ENCODE measurements around the gene THOC5.
"Not testable (repeated sequence)": the region's sequence is repeated elsewhere in the genome, so short reads cannot be mapped to it uniquely, and the experiment has no call there.

THOC5 gene

GRCh38 chr22:29503811-29504372, 49.7 kb downstream of the THOC5 start:
- H3K27me3 ChIP-seq (ENCODE audit: low read length), result no peaks in the 10 kb centered on the region
- H3K36me3 ChIP-seq (ENCODE audit: low read length), result peaks cover 4% of the 10 kb centered on the region; the same call in 1 of the 2 replicates
- no peaks in the 10 kb centered on the region for H3K9me3 ChIP-seq (ENCODE audit: insufficient read depth, low read length)
- no peaks in the 10 kb centered on the region for H3K79me2 ChIP-seq (ENCODE audit: insufficient read depth, low read length)
- H4K20me1 ChIP-seq (ENCODE audit: low read depth, low read length), result no peaks in the 10 kb centered on the region
- H3K27ac ChIP-seq (ENCODE audit: low read depth, low read length), result no peak overlapping the region
- no peak overlapping the region for H3K4me3 ChIP-seq (ENCODE audit: insufficient read depth, low read length, poor library complexity, severe bottlenecking)
- TF ChIP-seq EZH2phosphoT487 (conservative IDR thresholded peaks at IDR 0.05; ENCODE audit: low read length), result no peak
- H3K4me2 ChIP-seq (ENCODE audit: low read depth, low read length, poor library complexity, severe bottlenecking), result no peak overlapping the region
- no peaks in the 10 kb centered on the region for H3K9me2 ChIP-seq (replicated peaks; ENCODE audit: insufficient read depth, low read length)
- H2AFZ ChIP-seq (ENCODE audit: low read depth, low read length, severe bottlenecking), result no peak overlapping the region
- H3F3A ChIP-seq (ENCODE audit: insufficient read depth), result no peaks in the 10 kb centered on the region
- H3K9ac ChIP-seq (ENCODE audit: low read length), result no peak overlapping the region

GRCh38 chr22:29499852-29500251, 53.7 kb downstream of the THOC5 start:
- TF ChIP-seq CTCF (IDR thresholded peaks at IDR 0.05; ENCODE audit: insufficient read depth, low read length, poor library complexity, severe bottlenecking), result no peak
- no peak for TF ChIP-seq EZH2phosphoT487 (conservative IDR thresholded peaks at IDR 0.05; ENCODE audit: low read length)
- no peak overlapping the region for H3K4me3 ChIP-seq (ENCODE audit: insufficient read depth, low read length, poor library complexity, severe bottlenecking)
- H2AFZ ChIP-seq (ENCODE audit: low read depth, low read length, severe bottlenecking), result no peak overlapping the region
- no peaks in the 10 kb centered on the region for H3K9me3 ChIP-seq (ENCODE audit: insufficient read depth, low read length)
- H3K36me3 ChIP-seq (ENCODE audit: low read length), result no peaks in the 10 kb centered on the region
- H3K4me2 ChIP-seq (ENCODE audit: low read depth, low read length, poor library complexity, severe bottlenecking), result no peak overlapping the region
- H3K27ac ChIP-seq (ENCODE audit: low read depth, low read length), result no peak overlapping the region
- H3F3A ChIP-seq (ENCODE audit: insufficient read depth), result no peaks in the 10 kb centered on the region
- H3K9me2 ChIP-seq (replicated peaks; ENCODE audit: insufficient read depth, low read length), result no peaks in the 10 kb centered on the region
- H3K9ac ChIP-seq (ENCODE audit: low read length), result no peak overlapping the region
- H4K20me1 ChIP-seq (ENCODE audit: low read depth, low read length), result no peaks in the 10 kb centered on the region
- no peaks in the 10 kb centered on the region for H3K27me3 ChIP-seq (ENCODE audit: low read length)
- H3K79me2 ChIP-seq (ENCODE audit: insufficient read depth, low read length), result no peaks in the 10 kb centered on the region

- TF ChIP-seq EZH2phosphoT487 (conservative IDR thresholded peaks at IDR 0.05; ENCODE audit: low read length) (no peak), CTCF (IDR thresholded peaks at IDR 0.05; ENCODE audit: insufficient read depth, low read length, poor library complexity, severe bottlenecking) (no peak)
- no peaks in the 10 kb centered on the region for H3K79me2 ChIP-seq (ENCODE audit: insufficient read depth, low read length)
- H2AFZ ChIP-seq (ENCODE audit: low read depth, low read length, severe bottlenecking), result no peak overlapping the region
- no peak overlapping the region for H3K27ac ChIP-seq (ENCODE audit: low read depth, low read length)
- no peak overlapping the region for H3K9ac ChIP-seq (ENCODE audit: low read length)
- H3K27me3 ChIP-seq (ENCODE audit: low read length), result no peaks in the 10 kb centered on the region
- no peaks in the 10 kb centered on the region for H3K9me2 ChIP-seq (replicated peaks; ENCODE audit: insufficient read depth, low read length)
- H3K4me2 ChIP-seq (ENCODE audit: low read depth, low read length, poor library complexity, severe bottlenecking), result no peak overlapping the region
- H4K20me1 ChIP-seq (ENCODE audit: low read depth, low read length), result no peaks in the 10 kb centered on the region
- no peaks in the 10 kb centered on the region for H3F3A ChIP-seq (ENCODE audit: insufficient read depth)
- no peaks in the 10 kb centered on the region for H3K9me3 ChIP-seq (ENCODE audit: insufficient read depth, low read length)
- H3K36me3 ChIP-seq (ENCODE audit: low read length), result no peaks in the 10 kb centered on the region
- no peak overlapping the region for H3K4me3 ChIP-seq (ENCODE audit: insufficient read depth, low read length, poor library complexity, severe bottlenecking)
Measured at GRCh38 chr22:29493636-29494035, 59.9 kb downstream of the THOC5 start.

- H3K27ac ChIP-seq (ENCODE audit: low read depth, low read length), result no peak overlapping the region
- no peak for TF ChIP-seq CTCF (IDR thresholded peaks at IDR 0.05; ENCODE audit: insufficient read depth, low read length, poor library complexity, severe bottlenecking)
- TF ChIP-seq EZH2phosphoT487 (conservative IDR thresholded peaks at IDR 0.05; ENCODE audit: low read length), result no peak
Measured at GRCh38 chr22:29491012-29491411, 62.5 kb downstream of the THOC5 start.

GRCh38 chr22:29489127-29489780, 64.3 kb downstream of the THOC5 start:
- H3K36me3 ChIP-seq (ENCODE audit: low read length); H3K9ac ChIP-seq (ENCODE audit: low read length); H3K27me3 ChIP-seq (ENCODE audit: low read length); H3K79me2 ChIP-seq (ENCODE audit: insufficient read depth, low read length); H3K4me2 ChIP-seq (ENCODE audit: low read depth, low read length, poor library complexity, severe bottlenecking); H3K4me3 ChIP-seq (ENCODE audit: insufficient read depth, low read length, poor library complexity, severe bottlenecking); H3K9me3 ChIP-seq (ENCODE audit: insufficient read depth, low read length); H2AFZ ChIP-seq (ENCODE audit: low read depth, low read length, severe bottlenecking); H3K9me2 ChIP-seq (replicated peaks; ENCODE audit: insufficient read depth, low read length); H3K27ac ChIP-seq (ENCODE audit: low read depth, low read length); H3F3A ChIP-seq (ENCODE audit: insufficient read depth); H4K20me1 ChIP-seq (ENCODE audit: low read depth, low read length): not testable (repeated sequence)

More at GRCh38 chr22:29491012-29491411, 62.5 kb downstream of the THOC5 start:
- Histone ChIP-seq H3K9me3 (ENCODE audit: insufficient read depth, low read length) (no peaks in the 10 kb centered on the region), H3K79me2 (ENCODE audit: insufficient read depth, low read length) (no peaks in the 10 kb centered on the region), H3K4me3 (ENCODE audit: insufficient read depth, low read length, poor library complexity, severe bottlenecking) (no peak overlapping the region), H3K27me3 (ENCODE audit: low read length) (no peaks in the 10 kb centered on the region), H3K9me2 (replicated peaks; ENCODE audit: insufficient read depth, low read length) (no peaks in the 10 kb centered on the region), H2AFZ (ENCODE audit: low read depth, low read length, severe bottlenecking) (no peak overlapping the region), H3K9ac (ENCODE audit: low read length) (no peak overlapping the region), H3F3A (ENCODE audit: insufficient read depth) (no peaks in the 10 kb centered on the region), H3K36me3 (ENCODE audit: low read length) (no peaks in the 10 kb centered on the region), H3K4me2 (ENCODE audit: low read depth, low read length, poor library complexity, severe bottlenecking) (no peak overlapping the region), H4K20me1 (ENCODE audit: low read depth, low read length) (no peaks in the 10 kb centered on the region)
